Thyroid gland (tissue), 4 donors: Measurements from ENCODE around the gene STRBP.

Experiments used
- POLR2A ChIP-seq, 2 donors: fragments of 450-650 bp; IDR thresholded peaks; one replicate each; pipeline ENCODE4 v1.6.1; 2017; ENCODE audit warnings: antibody characterized with exemption in 2 of 2, mild to moderate bottlenecking in 2 of 2, moderate library complexity in 1 of 2
- TF ChIP-seq, protein P1 (sequence below), 6 experiments: fragments of 200-600 bp in 3 of 6; fragments of 450-650 bp in 3 of 6; sonication (generic) in 3 of 6; IDR thresholded peaks; one replicate each; pipeline ENCODE4 v1.5.1; 2016 to 2019; ENCODE audit warnings: antibody characterized with exemption in 6 of 6, mild to moderate bottlenecking in 2 of 6, inconsistent platforms in 1 of 6, moderate library complexity in 1 of 6

DNA sequence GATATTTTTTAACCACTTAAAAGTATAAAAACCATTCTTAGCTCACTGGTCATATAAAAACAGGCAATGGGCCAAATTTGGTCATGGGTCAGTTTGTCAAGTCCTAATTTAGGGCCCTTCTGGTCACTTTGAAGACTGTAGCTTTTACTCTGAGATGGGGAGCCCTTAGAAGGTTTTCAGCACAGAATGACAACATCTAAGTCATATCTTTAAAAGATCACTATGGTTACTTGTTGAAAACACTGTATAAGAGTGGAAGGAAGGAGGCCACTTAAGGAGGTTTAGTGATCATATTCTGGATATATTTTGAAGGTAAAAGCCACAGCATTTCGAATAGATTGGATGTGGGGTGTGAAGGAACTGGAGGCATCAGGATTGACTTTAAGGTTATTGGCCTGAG, 76.7 kb downstream of the STRBP start:
- TF ChIP-seq, protein P1, sequence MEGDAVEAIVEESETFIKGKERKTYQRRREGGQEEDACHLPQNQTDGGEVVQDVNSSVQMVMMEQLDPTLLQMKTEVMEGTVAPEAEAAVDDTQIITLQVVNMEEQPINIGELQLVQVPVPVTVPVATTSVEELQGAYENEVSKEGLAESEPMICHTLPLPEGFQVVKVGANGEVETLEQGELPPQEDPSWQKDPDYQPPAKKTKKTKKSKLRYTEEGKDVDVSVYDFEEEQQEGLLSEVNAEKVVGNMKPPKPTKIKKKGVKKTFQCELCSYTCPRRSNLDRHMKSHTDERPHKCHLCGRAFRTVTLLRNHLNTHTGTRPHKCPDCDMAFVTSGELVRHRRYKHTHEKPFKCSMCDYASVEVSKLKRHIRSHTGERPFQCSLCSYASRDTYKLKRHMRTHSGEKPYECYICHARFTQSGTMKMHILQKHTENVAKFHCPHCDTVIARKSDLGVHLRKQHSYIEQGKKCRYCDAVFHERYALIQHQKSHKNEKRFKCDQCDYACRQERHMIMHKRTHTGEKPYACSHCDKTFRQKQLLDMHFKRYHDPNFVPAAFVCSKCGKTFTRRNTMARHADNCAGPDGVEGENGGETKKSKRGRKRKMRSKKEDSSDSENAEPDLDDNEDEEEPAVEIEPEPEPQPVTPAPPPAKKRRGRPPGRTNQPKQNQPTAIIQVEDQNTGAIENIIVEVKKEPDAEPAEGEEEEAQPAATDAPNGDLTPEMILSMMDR (IDR thresholded peaks at IDR 0.05) = no peak
- TF ChIP-seq POLR2A (IDR thresholded peaks at IDR 0.05) = no peak
